HG03460 (cell line): ENCODE measurements around the gene CITED2.
"Not testable (repeated sequence)": the region's sequence is repeated elsewhere in the genome, so short reads cannot be mapped to it uniquely, and the experiment has no call there.

Source experiments
- ATAC-seq: cut with Tn5 transposase; IDR thresholded peaks from one replicate; pipeline ENCODE4 v1.9.1; 2021; ENCODE audit not compliant: unreplicated experiment

The CITED2 gene

GRCh38 chr6:139367810-139368351 is 6.6 kb downstream of the CITED2 start:
- no peak for ATAC-seq

- no peak for ATAC-seq
Measured at GRCh38 chr6:139364982-139365379, 9.5 kb downstream of the CITED2 start.

GRCh38 chr6:139364302-139364981 is 10.0 kb downstream of the CITED2 start:
- ATAC-seq: peak; percentile 66

GRCh38 chr6:139363797-139364196 is 10.7 kb downstream of the CITED2 start:
- not testable (repeated sequence) for ATAC-seq

GRCh38 chr6:139363123-139363522 is 11.3 kb downstream of the CITED2 start:
- not testable (repeated sequence) for ATAC-seq

- no peak for ATAC-seq
Measured at GRCh38 chr6:139361211-139361610, 13.2 kb downstream of the CITED2 start.

GRCh38 chr6:139356924-139357323 is 17.5 kb downstream of the CITED2 start:
- no peak for ATAC-seq

- no peak for ATAC-seq
Measured at GRCh38 chr6:139355777-139356445, 18.5 kb downstream of the CITED2 start.

- peak; percentile 80 for ATAC-seq
Measured at GRCh38 chr6:139355172-139355571, 19.3 kb downstream of the CITED2 start.

GRCh38 chr6:139354189-139354588 is 20.3 kb downstream of the CITED2 start:
- ATAC-seq: no peak

- ATAC-seq: no peak
Measured at GRCh38 chr6:139349464-139350020, 24.9 kb downstream of the CITED2 start.

GRCh38 chr6:139346392-139346791 is 28.1 kb downstream of the CITED2 start:
- no peak for ATAC-seq

GRCh38 chr6:139344186-139344963 is 30.1 kb downstream of the CITED2 start:
- ATAC-seq: no peak

GRCh38 chr6:139343052-139343750 is 31.2 kb downstream of the CITED2 start:
- no peak for ATAC-seq

GRCh38 chr6:139341060-139341459 is 33.4 kb downstream of the CITED2 start:
- ATAC-seq: no peak

GRCh38 chr6:139338795-139339194 is 35.7 kb downstream of the CITED2 start:
- no peak for ATAC-seq

GRCh38 chr6:139337830-139338229 is 36.6 kb downstream of the CITED2 start:
- no peak for ATAC-seq

GRCh38 chr6:139337001-139337400 is 37.4 kb downstream of the CITED2 start:
- no peak for ATAC-seq

GRCh38 chr6:139336488-139336887 is 38.0 kb downstream of the CITED2 start:
- ATAC-seq: no peak

- ATAC-seq: no peak
Measured at GRCh38 chr6:139335447-139336210, 38.8 kb downstream of the CITED2 start.
